ENCODE data around the gene UPK2.

The UPK2 gene

GRCh38 chr11:118917481-118918127 is 38.5 kb upstream of the UPK2 start:
- DNase-seq (ENCODE audit: low read depth in 2 of 2): no peak

DNA sequence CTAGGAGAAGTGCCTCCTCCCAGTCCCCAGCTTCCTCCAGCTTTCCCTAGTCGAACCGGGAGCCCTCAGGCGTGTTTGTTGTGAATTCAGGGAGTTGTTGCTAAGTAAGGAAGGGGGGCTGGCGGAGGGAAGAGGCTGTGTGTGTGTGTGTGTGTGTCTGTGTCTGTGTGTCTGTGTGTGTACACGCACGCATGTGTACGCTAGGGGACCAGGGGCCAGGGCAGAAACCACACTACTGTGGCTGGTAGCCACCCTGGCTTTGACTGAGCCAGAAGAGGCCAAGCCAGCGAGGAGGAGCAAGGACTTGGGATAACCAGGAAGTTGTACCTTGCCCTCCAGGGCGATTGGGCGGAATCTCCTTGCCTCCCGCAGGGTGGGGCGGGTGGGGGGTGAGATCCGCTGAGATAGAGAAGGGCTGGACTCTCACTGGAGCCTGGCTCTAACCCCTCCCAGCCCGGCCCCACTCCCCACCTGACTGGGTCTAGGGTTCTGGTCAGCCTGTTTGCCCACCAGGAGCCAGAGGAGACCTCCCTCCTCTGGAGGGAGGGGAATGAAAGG is 37.9 kb upstream of the UPK2 start:
- peak in 1 of 2 experiments; percentile 74 for DNase-seq (ENCODE audit: low read depth in 2 of 2)

DNA sequence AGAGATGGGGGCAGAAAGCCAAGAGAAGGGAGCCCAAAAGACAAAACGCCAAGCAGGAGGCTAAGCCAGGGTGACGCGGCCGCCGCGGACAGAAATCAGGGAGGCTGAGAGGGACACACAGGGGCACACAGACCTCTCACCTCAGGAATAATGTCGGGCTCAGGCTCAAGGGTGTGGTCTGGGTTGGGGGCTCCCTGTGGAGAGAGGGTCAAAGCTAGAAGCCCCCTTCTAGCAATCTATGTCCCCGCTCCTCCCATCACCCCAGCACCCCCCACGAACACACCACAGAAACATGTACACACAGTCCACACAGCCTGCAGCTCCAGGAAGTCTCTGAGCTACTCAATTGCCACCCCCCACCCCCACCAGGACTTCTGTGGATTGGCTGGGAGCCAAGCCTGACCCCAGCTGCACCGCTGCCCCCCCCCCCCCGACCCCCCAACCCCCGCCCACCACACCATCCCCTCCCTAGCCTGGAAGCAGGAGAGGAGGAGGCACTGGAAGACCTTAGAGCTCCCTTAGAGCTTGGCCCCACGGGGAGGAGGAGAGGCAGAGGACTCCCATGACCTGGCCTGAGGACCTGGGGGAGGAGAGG is 37.3 kb upstream of the UPK2 start:
- no peak for DNase-seq (ENCODE audit: low read depth in 2 of 2)

- DNase-seq (ENCODE audit: low read depth in 2 of 2): no peak
Observed at GRCh38 chr11:118921121-118921928, 34.8 kb upstream of the UPK2 start.

DNA sequence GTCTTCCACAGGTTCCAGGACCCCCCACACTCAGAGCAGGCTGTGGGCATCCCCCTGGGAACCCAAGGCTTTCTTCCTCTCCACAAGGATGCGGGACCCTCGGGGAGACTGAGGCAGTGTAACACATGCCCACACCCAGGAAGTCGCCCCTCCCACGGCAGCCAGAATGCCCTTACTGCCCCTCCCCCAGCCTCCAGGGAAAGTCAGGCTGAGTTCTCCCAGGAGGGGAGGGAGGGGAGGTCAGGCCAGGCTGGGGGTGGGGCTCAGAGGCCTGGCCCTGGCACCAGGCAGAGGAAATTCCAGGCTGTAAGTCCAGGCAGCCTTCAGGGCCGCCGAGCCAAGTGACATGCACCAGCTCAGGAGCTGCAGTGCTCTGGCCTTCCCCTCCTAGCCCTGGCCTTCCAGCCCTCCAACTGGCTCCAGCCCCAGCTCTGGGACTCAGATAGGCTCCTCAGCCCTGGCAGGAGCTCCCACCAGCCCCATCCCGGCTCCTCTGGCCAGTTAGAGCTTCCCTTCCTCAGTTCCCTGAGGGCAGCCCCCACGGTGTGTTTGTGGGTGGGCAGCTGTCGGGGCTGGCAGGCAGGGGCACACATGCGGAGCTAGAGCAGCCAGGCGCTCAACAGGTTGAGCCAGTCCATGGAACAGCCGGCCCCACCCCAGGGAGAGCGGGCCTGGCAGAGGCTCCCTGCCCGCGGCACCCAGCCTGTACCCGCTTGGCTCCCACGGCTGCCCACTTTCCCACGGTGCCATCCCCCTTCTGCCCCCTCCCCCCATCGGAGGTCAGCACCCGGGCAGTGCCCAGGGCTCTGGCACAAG is 34.0 kb upstream of the UPK2 start:
- DNase-seq (ENCODE audit: low read depth in 2 of 2): no peak

DNA sequence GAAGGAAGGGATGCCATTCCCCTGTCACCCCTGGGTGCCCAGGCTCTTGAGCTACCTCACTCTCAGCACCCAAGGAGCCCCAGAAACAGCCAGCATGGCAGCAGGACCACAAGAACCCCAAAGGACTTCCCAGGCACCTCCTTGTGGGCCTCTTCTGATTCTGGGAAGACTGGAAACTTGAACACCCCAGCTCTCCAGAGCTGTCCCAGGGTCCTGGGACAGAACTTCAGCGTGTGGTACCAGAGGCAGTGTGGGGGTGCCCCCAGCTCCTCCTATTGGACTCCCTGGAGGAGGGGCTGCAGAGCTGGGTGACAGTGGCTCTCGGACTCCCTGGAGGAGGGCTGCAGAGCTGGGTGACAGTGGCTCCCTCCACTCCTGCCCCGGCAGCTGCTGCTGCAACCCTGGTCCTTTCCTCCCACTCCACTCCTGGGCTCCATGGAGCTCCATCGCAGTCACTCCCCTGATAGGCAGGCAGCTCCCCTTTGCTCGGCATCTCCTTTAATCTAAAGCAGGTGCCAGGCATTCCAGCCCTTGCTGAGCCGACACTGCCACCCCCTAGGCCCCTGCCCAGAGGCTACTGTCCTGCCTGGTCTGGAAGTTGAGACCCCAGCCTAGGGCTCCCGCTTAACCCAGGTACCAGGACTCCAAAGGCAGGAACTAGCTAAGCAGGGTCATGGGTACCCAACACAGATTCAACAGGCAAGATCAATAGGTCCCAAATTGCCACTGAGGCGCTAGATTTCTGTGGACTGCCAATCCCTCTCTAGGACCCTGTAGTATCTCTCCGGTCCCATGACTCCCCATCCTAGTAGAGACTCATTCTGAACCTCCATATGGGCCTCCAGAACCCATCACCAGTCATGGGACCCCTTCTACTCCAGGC is 33.1 kb upstream of the UPK2 start:
- no peak for DNase-seq (ENCODE audit: low read depth in 2 of 2)

- DNase-seq (ENCODE audit: low read depth in 2 of 2): no peak
Observed at GRCh38 chr11:118923721-118924587, 32.1 kb upstream of the UPK2 start.

- DNase-seq (ENCODE audit: low read depth in 2 of 2): no peak
Observed at GRCh38 chr11:118924591-118925585, 31.2 kb upstream of the UPK2 start.

DNA sequence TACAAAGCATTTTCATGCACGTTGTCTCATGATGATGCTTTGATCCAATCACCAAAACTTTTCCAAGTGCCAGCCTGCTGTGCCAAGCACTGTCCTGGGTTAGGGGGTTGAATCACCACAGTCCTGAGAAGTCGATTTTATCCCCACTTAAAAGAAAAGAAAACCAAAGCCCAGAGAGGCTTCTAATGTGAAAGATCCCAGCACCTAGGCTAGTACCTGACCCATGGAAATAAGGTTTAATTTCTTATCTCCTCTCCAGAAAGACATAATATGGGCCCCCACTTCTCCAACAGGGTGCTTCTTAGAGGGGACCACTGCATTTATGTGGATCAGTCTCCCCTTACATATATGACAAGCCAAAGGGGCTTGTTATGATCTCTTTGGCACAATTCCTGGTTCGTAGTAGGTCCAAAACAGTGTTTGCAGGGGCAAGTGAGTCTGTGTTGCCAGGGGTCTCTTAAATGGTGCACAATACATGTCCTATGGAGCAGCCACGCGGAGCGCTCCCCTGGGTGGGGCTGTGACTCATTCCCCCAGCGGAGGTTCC is 28.5 kb upstream of the UPK2 start:
- DNase-seq (ENCODE audit: low read depth in 2 of 2): no peak

DNA sequence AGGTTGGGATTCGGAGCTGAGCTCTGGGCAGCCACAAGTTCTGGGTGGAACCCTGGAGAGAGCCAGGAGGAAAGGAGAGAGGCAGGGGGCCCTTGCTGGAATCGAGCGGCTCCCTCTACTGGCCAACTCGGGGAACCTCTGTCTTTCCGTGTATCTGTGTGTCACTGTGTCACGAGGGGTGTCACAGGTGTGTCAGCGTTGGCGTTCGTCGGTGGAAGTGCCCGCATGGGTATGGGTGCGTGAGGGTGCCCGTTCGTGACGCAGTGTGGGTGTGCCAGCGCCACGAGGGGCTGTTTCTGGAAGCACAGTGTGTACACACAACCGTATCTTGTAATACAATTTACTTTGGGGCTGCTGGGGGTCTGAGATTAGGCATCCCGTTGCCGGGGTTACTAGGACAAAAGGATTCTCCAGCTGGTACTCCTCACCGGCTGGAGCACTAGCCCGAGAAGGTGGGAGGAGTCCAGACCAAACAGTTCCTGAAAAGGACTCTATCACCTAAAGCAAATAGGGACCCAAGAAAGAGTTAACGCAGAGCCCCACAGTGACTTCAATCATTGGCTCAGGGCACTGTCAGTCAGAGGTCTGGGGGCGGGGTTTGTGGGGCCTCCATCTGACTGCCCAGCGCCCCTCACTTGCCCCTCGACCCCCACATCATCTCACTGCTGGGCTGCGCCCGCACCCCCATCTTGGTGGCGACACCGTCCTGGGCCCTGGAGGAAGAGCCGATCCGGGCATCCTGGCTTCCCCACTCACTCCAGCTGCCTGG is 27.8 kb upstream of the UPK2 start:
- DNase-seq (ENCODE audit: low read depth in 2 of 2): peak; percentile 72 to 77

- DNase-seq (ENCODE audit: low read depth in 2 of 2): no peak
Observed at GRCh38 chr11:118928870-118929500, 27.1 kb upstream of the UPK2 start.

DNA sequence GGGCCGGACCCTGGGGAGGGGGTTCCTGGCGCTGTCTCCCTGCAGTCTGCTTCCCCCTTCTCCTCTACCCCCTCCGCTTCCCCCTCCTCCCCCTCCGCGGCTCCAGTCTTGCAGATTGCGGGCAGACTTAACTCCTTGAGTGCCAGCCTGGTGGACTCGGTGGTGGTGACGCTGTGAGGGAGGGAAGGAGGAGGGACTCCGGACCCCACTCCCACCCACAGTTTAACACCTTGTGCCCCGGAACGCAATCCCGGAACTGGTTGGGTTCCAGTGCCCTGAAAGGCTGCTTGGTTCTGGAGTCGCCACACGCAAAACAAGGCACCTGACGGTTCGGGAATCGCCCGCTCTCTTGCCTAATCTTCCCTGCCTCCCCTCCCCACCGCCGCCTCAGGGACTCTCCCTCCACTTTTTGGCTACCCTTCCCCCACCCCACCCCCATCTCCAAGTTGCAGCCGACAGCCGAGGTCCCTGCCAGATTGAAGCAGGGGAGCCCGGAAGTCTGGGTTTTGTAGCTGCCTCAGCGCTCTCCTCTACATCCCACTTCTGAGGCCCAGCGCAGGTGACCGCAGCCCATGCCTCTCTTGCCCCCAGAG is 26.5 kb upstream of the UPK2 start:
- DNase-seq (ENCODE audit: low read depth in 2 of 2): peak in 1 of 2 experiments; percentile 75

- DNase-seq (ENCODE audit: low read depth in 2 of 2): no peak
Observed at GRCh38 chr11:118930094-118930712, 25.9 kb upstream of the UPK2 start.

GRCh38 chr11:118931571-118931970 is 24.5 kb upstream of the UPK2 start:
- no peak for DNase-seq (ENCODE audit: low read depth in 2 of 2)

GRCh38 chr11:118933486-118933885 is 22.6 kb upstream of the UPK2 start:
- DNase-seq (ENCODE audit: low read depth in 2 of 2): no peak

DNA sequence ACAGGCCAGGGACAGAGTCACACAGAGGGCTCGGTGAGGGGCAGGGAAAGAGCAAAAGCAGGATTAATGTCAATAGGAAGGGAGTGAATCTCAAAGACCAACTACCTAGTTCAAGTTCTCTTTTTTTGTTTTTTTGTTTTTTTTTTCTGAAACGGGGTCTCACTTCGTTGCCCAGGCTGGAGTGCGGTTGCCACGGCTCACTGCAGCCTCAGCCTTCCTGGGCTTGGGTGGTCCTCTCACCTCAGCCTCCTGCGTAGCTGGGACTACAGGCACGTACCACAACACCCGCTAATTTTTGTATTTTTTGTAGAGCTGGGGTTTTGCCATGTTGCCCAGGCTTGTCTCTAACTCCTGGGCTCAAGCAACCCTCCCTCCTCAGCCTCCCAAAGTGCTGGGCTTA is 20.7 kb upstream of the UPK2 start:
- no peak for DNase-seq (ENCODE audit: low read depth in 2 of 2)
